Hepatocyte (in vitro differentiated cells): Measurements from ENCODE around the gene TRIP12. TPM values are rescaled to one million over a fixed set of nuclear protein-coding genes. Genes with fewer than 3 reads are reported as not detected.

Source experiments
- DNase-seq: peaks from one replicate; pipeline ENCODE4 v3.0.0-alpha.2; 2016; ENCODE audit warnings: low spot score
- H2AFZ ChIP-seq: fragments of 200-600 bp; sonication (generic); 2 replicates; pipeline ENCODE4 v1.6.0; 2016; ENCODE audit warnings: antibody characterized with exemption, mild to moderate bottlenecking
- H3K27ac ChIP-seq: fragments of 200-600 bp; sonication (generic); 2 replicates; pipeline ENCODE4 v1.5.1; 2016; ENCODE audit warnings: mild to moderate bottlenecking
- H3K27me3 ChIP-seq: fragments of 200-600 bp; sonication (generic); 2 replicates; pipeline ENCODE4 v1.6.1; 2016
- H3K36me3 ChIP-seq: fragments of 200-600 bp; sonication (generic); replicated peaks from 2 replicates; pipeline ENCODE4 v1.5.1; 2016; ENCODE audit warnings: low read depth; ENCODE audit not compliant: insufficient read depth
- H3K4me1 ChIP-seq: fragments of 200-600 bp; sonication (generic); 2 replicates; pipeline ENCODE4 v1.5.1; 2016; ENCODE audit warnings: mild to moderate bottlenecking, moderate library complexity; ENCODE audit not compliant: insufficient read depth
- H3K4me2 ChIP-seq: fragments of 200-600 bp; sonication (generic); 2 replicates; pipeline ENCODE4 v1.6.0; 2016
- H3K4me3 ChIP-seq: fragments of 200-600 bp; sonication (generic); 2 replicates; pipeline ENCODE4 v1.5.1; 2016; ENCODE audit warnings: mild to moderate bottlenecking
- H3K79me2 ChIP-seq: fragments of 200-600 bp; sonication (generic); 2 replicates; pipeline ENCODE4 v1.6.0; 2017; ENCODE audit warnings: mild to moderate bottlenecking
- H3K9me2 ChIP-seq: fragments of 200-600 bp; sonication (generic); replicated peaks from 2 replicates; pipeline ENCODE4 v1.6.0; 2017; ENCODE audit warnings: mild to moderate bottlenecking; ENCODE audit not compliant: insufficient read depth
- H3K9me3 ChIP-seq: fragments of 200-600 bp; sonication (generic); 2 replicates; pipeline ENCODE4 v1.5.1; 2016; ENCODE audit warnings: low read depth, mild to moderate bottlenecking
- H4K20me1 ChIP-seq: fragments of 200-600 bp; sonication (generic); 2 replicates; pipeline ENCODE4 v1.6.0; 2016; ENCODE audit warnings: mild to moderate bottlenecking; ENCODE audit not compliant: insufficient read depth, poor library complexity, severe bottlenecking
- CTCF ChIP-seq: fragments of 200-600 bp; sonication (generic); IDR thresholded peaks from 2 replicates; pipeline ENCODE4 v1.5.1; 2016; ENCODE audit warnings: antibody characterized with exemption, mild to moderate bottlenecking; ENCODE audit not compliant: poor library complexity
- EZH2 ChIP-seq: fragments of 200-600 bp; sonication (generic); IDR thresholded peaks from 2 replicates; pipeline ENCODE4 v1.6.1; 2016; ENCODE audit warnings: antibody characterized with exemption, mild to moderate bottlenecking, borderline replicate concordance
- EZH2phosphoT487 ChIP-seq: fragments of 200-600 bp; sonication (generic); IDR thresholded peaks from one replicate; pipeline ENCODE4 v1.6.1; 2018; ENCODE audit warnings: antibody characterized with exemption, mild to moderate bottlenecking, low read depth, moderate library complexity; ENCODE audit not compliant: unreplicated experiment, severe bottlenecking
- WGBS: methylation state at CpG from one replicate; pipeline ENCODE4 v1.1.6; 2016; ENCODE audit warnings: low lambda C conversion rate; ENCODE audit errors: missing lambda C conversion rate; 5-methylcytosine and 5-hydroxymethylcytosine counted together
- polyA plus RNA-seq: library from polyadenylated mRNA; unstranded; fragments of >200 nt; fragmentation: Nextera tagmentation; extraction: Ambion mirVana; gene quantifications from 2 replicates; pipeline ENCODE4 v1.2.1, GENCODE V29; 2016
- total RNA-seq: library from RNA; depleted of rRNA; stranded (reverse); fragments of >200 nt; gene quantifications from 2 replicates; pipeline ENCODE4 v1.2.3, GENCODE V29; 2014

TRIP12 gene
- total and polyA plus RNA-seq, 2 experiments from 2014 or later = 40.7 to 136 TPM

DNA sequence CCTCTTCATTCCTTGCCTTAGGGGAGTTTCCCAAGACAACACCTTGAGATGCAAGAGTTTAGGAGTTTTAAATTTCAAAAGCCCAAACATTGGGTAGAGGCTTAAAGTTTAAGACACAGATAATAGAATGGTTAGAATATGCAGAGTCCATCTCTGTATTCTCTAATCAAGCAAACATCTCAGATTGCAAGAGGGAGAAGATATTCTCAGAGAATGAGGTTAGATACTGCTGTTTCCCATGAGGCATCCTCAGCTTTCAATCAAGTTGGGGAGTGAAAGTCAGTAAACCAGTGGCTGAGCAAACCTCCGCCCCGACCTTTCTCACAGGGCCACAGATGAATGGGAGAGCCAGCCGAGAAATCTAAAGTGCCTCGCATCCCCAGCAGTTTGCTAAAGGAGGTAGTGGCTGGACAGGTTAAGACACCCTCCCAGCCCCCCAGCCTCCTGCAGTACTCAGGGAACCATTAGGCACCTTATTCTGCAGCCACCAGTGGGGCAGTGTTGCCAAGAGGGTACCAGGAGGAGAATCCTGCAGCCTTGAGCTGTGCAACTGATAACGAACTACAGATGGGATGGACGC lies 30.5 kb upstream of the TRIP12 start:
- no peak overlapping the region for H3K27ac ChIP-seq
- H3K36me3 ChIP-seq = no peaks in the 10 kb centered on the region
- no peak overlapping the region for H3K4me3 ChIP-seq
- TF ChIP-seq EZH2phosphoT487 (no peak), CTCF (no peak), EZH2 (no peak)
- no peaks in the 10 kb centered on the region for H3K27me3 ChIP-seq
- WGBS = 84% methylated on average over 6 of the region's 6 CpGs
- no peak overlapping the region for H2AFZ ChIP-seq
- no peak for DNase-seq
- no peaks in the 10 kb centered on the region for H3K4me1 ChIP-seq
- no peaks in the 10 kb centered on the region for H3K9me2 ChIP-seq
- no peaks in the 10 kb centered on the region for H3K9me3 ChIP-seq
- H4K20me1 ChIP-seq = no peaks in the 10 kb centered on the region
- H3K79me2 ChIP-seq = no peaks in the 10 kb centered on the region
- no peak overlapping the region for H3K4me2 ChIP-seq

GRCh38 chr2:229947544-229947943 lies 25.7 kb upstream of the TRIP12 start:
- H3K4me2 ChIP-seq = no peak overlapping the region
- no peaks in the 10 kb centered on the region for H3K27me3 ChIP-seq
- no peaks in the 10 kb centered on the region for H3K79me2 ChIP-seq
- no peaks in the 10 kb centered on the region for H3K36me3 ChIP-seq
- TF ChIP-seq EZH2 (no peak), CTCF (no peak)
- no peaks in the 10 kb centered on the region for H4K20me1 ChIP-seq
- 100% methylated on average over 1 of the region's 1 CpG for WGBS
- no peak overlapping the region for H3K27ac ChIP-seq
- no peaks in the 10 kb centered on the region for H3K4me1 ChIP-seq
- H3K9me3 ChIP-seq = no peaks in the 10 kb centered on the region
- no peaks in the 10 kb centered on the region for H3K9me2 ChIP-seq
- DNase-seq = no peak
- H2AFZ ChIP-seq = no peak overlapping the region
- no peak overlapping the region for H3K4me3 ChIP-seq

- no peaks in the 10 kb centered on the region for H4K20me1 ChIP-seq
- H3K79me2 ChIP-seq = no peaks in the 10 kb centered on the region
- no peak overlapping the region for H3K27ac ChIP-seq
- no peaks in the 10 kb centered on the region for H3K9me3 ChIP-seq
- H3K36me3 ChIP-seq = no peaks in the 10 kb centered on the region
- DNase-seq = no peak
- no peaks in the 10 kb centered on the region for H3K9me2 ChIP-seq
- TF ChIP-seq EZH2 (no peak), EZH2phosphoT487 (no peak), CTCF (no peak)
- H3K27me3 ChIP-seq = no peaks in the 10 kb centered on the region
- WGBS = 96% methylated on average over 8 of the region's 8 CpGs
- no peak overlapping the region for H2AFZ ChIP-seq
- H3K4me1 ChIP-seq = no peaks in the 10 kb centered on the region
- H3K4me2 ChIP-seq = no peak overlapping the region
- no peak overlapping the region for H3K4me3 ChIP-seq
These were observed 24.2 kb upstream of the TRIP12 start for GRCh38 chr2:229945975-229946374.
